ENCODE measurements around the gene PRR3.
"Not testable (repeated sequence)": the region's sequence is repeated elsewhere in the genome, so short reads cannot be mapped to it uniquely, and the experiment has no call there.

The PRR3 gene

GRCh38 chr6:30513451-30513850, 43.6 kb upstream of the PRR3 start:
- H3K27ac ChIP-seq, result no peak overlapping the region
- no peak for TF ChIP-seq CTCF (conservative IDR thresholded peaks at IDR 0.05; ENCODE audit: low read depth)
- no peak for DNase-seq (ENCODE audit: low spot score)
- ChIA-PET POLR2A (ENCODE audit: low non-redundant PET) (no interaction called here), CTCF (interaction anchor here (0.6 kb wide), 1 partner anchor 60 kb away, joined by 6 read pairs; no protein-coding TSS in a partner anchor)

GRCh38 chr6:30515106-30515505, 42.0 kb upstream of the PRR3 start:
- CTCF ChIA-PET, result no interaction called here
- no peak for DNase-seq (ENCODE audit: low spot score)
- TF ChIP-seq CTCF (conservative IDR thresholded peaks at IDR 0.05; ENCODE audit: low read depth), result no peak
- peak overlapping the region; percentile 95 for H3K27ac ChIP-seq
- POLR2A ChIA-PET (ENCODE audit: low non-redundant PET), result no interaction called here

GRCh38 chr6:30515944-30516753, 40.9 kb upstream of the PRR3 start:
- no peak for TF ChIP-seq CTCF (conservative IDR thresholded peaks at IDR 0.05; ENCODE audit: low read depth)
- POLR2A ChIA-PET (ENCODE audit: low non-redundant PET), result no interaction called here
- peak overlapping the region; percentile 95 for H3K27ac ChIP-seq
- CTCF ChIA-PET, result interaction anchor here (0.6 kb wide), 1 partner anchor 30 kb away, joined by 4 read pairs; no protein-coding TSS in a partner anchor
- peak; percentile 78 for DNase-seq (ENCODE audit: low spot score)

GRCh38 chr6:30516754-30517076, 40.4 kb upstream of the PRR3 start:
- DNase-seq (ENCODE audit: low spot score); POLR2A ChIA-PET (ENCODE audit: low non-redundant PET): not testable (repeated sequence)
- peak overlapping the region; percentile 95 for H3K27ac ChIP-seq
- CTCF ChIA-PET, result interaction anchor here (0.6 kb wide), 1 partner anchor 30 kb away, joined by 4 read pairs; no protein-coding TSS in a partner anchor

- H3K27ac ChIP-seq, result peak overlapping the region; percentile 97
- POLR2A ChIA-PET (ENCODE audit: low non-redundant PET); DNase-seq (ENCODE audit: low spot score): not testable (repeated sequence)
- CTCF ChIA-PET, result interaction anchor here (1.4 kb wide), 1 partner anchor 27 kb away, joined by 7 read pairs; no protein-coding TSS in a partner anchor
These were observed 39.2 kb upstream of the PRR3 start for GRCh38 chr6:30517767-30518504.

GRCh38 chr6:30518505-30519145, 38.5 kb upstream of the PRR3 start:
- CTCF ChIA-PET, result interaction anchor here (1.4 kb wide), 1 partner anchor 26 kb away, joined by 7 read pairs; no protein-coding TSS in a partner anchor
- POLR2A ChIA-PET (ENCODE audit: low non-redundant PET); DNase-seq (ENCODE audit: low spot score): not testable (repeated sequence)
- peak overlapping the region; percentile 97 for H3K27ac ChIP-seq

GRCh38 chr6:30520522-30520921, 36.6 kb upstream of the PRR3 start:
- H3K27ac ChIP-seq, result peak overlapping the region; percentile 97
- no peak for DNase-seq (ENCODE audit: low spot score)
- ChIA-PET CTCF (no interaction called here), POLR2A (ENCODE audit: low non-redundant PET) (no interaction called here)
- TF ChIP-seq CTCF (conservative IDR thresholded peaks at IDR 0.05; ENCODE audit: low read depth), result no peak

- DNase-seq (ENCODE audit: low spot score), result peak; percentile 84
- ChIA-PET POLR2A (ENCODE audit: low non-redundant PET) (interaction anchor here (1.1 kb wide), 1 partner anchor 16 kb away, joined by 4 read pairs; no protein-coding TSS in a partner anchor), CTCF (interaction anchor here (1.1 kb wide), 1 partner anchor 21 kb away, joined by 3 read pairs; no protein-coding TSS in a partner anchor)
- H3K27ac ChIP-seq, result peak overlapping the region; percentile 97
These were observed 36.0 kb upstream of the PRR3 start for GRCh38 chr6:30521082-30521481.

GRCh38 chr6:30521952-30522351, 35.1 kb upstream of the PRR3 start:
- not testable (repeated sequence) for DNase-seq (ENCODE audit: low spot score)
- ChIA-PET POLR2A (ENCODE audit: low non-redundant PET) (interaction anchor here (1.1 kb wide), 1 partner anchor 17 kb away, joined by 4 read pairs; no protein-coding TSS in a partner anchor), CTCF (interaction anchor here (0.7 to 1.1 kb wide), 2 partner anchors 10 to 21 kb away, joined by 3 to 4 read pairs; no protein-coding TSS in a partner anchor)
- H3K27ac ChIP-seq, result peak overlapping the region; percentile 97

- POLR2A ChIA-PET (ENCODE audit: low non-redundant PET); CTCF ChIA-PET; H3K27ac ChIP-seq; DNase-seq (ENCODE audit: low spot score): not testable (repeated sequence)
These were observed 30.7 kb upstream of the PRR3 start for GRCh38 chr6:30526444-30526843.

GRCh38 chr6:30529349-30529875, 27.7 kb upstream of the PRR3 start:
- DNase-seq (ENCODE audit: low spot score); POLR2A ChIA-PET (ENCODE audit: low non-redundant PET): not testable (repeated sequence)
- H3K27ac ChIP-seq, result peak overlapping the region; percentile 26; the same call in 1 of the 2 replicates
- CTCF ChIA-PET, result interaction anchor here (0.7 to 1.5 kb wide), 4 partner anchors 12 to 263 kb away, joined by 3 to 6 read pairs (median 4); no protein-coding TSS in a partner anchor
